HG03045 (cell line): ENCODE results near the gene AGER.
"Not testable (repeated sequence)": the region's sequence is repeated elsewhere in the genome, so short reads cannot be mapped to it uniquely, and the experiment has no call there.

ENCODE experiments used
- ATAC-seq: cut with Tn5 transposase; IDR thresholded peaks from one replicate; pipeline ENCODE4 v1.9.1; 2021; ENCODE audit warnings: mild to moderate bottlenecking, moderate library complexity; ENCODE audit not compliant: unreplicated experiment

Gene AGER

GRCh38 chr6:32187725-32188380, 3.8 kb upstream of the AGER start:
- not testable (repeated sequence) for ATAC-seq

- no peak for ATAC-seq
Observed at GRCh38 chr6:32187009-32187709, 3.1 kb upstream of the AGER start.

- not testable (repeated sequence) for ATAC-seq
Observed at GRCh38 chr6:32186151-32186840, 2.2 kb upstream of the AGER start.

DNA sequence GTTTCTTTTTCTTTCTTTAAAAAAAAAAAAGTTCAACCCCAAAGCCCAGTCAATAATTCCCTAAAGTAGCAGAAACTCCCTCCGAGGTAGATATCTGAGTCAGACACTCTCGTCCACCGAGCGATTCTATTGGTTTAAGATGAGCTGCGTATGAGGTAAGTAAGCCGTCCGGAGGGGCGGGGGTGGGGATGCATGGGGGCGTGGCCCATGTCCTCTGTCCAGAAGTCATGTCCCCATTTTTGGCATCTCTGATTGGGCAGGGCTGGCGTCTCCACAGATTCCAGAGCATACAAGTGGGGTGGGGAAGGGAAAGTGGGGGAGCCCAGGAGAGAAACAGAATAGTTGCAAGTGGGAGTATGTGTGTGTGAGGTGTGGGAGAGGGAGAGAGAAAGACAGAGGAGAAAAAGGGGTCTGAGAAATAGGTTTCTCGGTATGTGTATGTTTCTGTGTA, 1.7 kb upstream of the AGER start:
- ATAC-seq, result not testable (repeated sequence)

- ATAC-seq, result no peak
Observed at GRCh38 chr6:32183483-32184083, 470 bp downstream of the AGER start.

- ATAC-seq, result no peak
Observed at GRCh38 chr6:32183030-32183429, 1.0 kb downstream of the AGER start.

- ATAC-seq, result no peak
Observed at GRCh38 chr6:32182555-32182981, 1.5 kb downstream of the AGER start.

DNA sequence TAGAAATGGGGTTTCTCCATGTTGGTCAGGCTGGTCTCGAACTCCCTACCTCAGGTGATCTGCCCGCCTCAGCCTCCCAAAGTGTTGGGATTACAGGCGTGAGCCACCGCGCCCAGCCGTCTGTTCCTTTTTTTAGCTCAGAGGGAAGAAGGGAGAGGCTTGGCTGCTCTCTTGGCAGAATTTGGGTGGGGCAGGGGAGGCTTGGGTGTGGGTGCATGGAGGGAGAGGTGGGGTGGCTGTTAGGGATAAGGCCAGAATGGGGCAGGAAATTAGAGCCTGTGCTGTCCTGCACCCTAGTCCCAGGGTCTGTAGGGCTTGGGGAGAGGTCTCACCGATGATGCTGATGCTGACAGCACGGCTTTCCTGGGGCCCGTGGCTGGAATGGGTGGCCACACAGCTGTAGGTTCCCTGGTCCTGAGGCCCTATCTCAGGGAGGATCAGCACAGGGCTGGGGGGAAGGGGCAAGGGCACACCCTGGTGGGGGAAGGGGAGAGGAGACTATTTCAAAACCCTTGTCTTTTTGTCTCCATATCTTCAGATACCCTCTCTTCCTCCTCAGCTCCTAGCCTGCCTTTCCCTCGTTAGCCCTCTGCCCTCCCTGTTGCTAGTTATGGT, 2.0 kb downstream of the AGER start:
- ATAC-seq, result no peak

DNA sequence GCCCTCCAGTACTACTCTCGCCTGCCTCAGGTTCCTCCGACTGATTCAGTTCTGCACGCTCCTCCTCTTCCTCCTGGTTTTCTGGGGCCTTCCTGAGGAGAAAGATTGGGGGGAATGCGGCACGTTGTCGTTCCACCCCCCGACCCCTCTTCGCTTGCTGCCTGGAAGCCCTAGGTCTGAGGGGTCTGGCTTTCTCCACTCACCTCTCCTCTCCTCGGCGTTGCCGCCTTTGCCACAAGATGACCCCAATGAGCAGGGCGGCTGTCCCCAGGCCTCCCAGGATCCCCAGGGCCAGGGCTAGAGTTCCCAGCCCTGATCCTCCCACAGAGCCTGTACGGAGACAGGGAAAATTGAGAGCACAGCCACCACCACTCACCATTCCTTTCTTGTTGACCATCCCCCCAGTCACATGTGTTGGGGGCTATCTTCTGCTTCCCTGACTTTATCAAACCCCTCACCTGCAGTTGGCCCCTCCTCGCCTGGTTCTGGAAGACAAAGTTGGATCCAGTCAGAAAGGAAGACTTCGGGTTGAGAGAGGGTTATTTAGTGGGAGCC, 2.8 kb downstream of the AGER start:
- ATAC-seq, result no peak

GRCh38 chr6:32179766-32180405, 4.2 kb downstream of the AGER start:
- no peak for ATAC-seq

- ATAC-seq, result no peak
Observed at GRCh38 chr6:32178547-32179440, 5.3 kb downstream of the AGER start.

DNA sequence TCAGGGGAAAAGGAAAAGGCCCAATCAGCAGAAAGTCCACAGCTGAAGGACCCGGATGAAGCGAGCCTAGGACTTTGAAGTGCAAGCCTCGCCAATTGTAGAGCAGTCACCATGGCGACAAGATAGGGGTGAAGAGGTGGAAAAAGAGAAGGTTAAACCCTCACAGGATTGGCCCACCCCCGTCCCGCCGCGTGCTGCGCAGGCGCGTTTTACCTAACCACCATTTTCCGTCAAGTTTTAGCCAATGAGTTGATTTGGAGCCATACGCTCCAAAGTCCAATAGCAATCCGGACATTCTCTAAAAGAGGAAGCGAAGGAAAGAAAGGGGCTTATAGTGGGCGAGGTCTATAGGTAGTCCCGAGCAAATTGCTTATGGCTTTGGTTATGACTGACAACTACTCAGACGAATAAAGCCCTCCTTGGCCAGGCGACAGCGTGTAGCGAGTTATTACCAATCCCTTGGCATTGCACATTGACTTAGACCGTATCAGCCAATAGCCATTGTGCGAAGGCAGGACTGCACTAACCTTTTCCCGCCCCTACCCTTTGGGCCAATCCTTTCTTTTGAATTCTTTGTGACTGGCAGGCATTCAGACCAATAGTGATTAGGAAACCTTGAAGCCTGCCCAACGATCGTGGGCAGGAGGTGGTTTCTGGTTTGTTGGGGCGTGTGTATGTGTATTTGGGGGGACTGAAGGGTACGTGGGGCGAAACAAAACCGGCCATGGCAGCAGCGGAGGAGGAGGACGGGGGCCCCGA, 6.1 kb downstream of the AGER start, which contains the start of gene RNF5:
Gene RNF5, plus strand, starts transcription at position 618 of the 759 bp plus-strand sequence. Its CDS starts 107 bp downstream, at position 725.
- peak; percentile 82 for ATAC-seq

GRCh38 chr6:32177183-32177787, 6.8 kb downstream of the AGER start:
- ATAC-seq, result peak; percentile 4

- no peak for ATAC-seq
Observed at GRCh38 chr6:32176476-32177182, 7.4 kb downstream of the AGER start.

DNA sequence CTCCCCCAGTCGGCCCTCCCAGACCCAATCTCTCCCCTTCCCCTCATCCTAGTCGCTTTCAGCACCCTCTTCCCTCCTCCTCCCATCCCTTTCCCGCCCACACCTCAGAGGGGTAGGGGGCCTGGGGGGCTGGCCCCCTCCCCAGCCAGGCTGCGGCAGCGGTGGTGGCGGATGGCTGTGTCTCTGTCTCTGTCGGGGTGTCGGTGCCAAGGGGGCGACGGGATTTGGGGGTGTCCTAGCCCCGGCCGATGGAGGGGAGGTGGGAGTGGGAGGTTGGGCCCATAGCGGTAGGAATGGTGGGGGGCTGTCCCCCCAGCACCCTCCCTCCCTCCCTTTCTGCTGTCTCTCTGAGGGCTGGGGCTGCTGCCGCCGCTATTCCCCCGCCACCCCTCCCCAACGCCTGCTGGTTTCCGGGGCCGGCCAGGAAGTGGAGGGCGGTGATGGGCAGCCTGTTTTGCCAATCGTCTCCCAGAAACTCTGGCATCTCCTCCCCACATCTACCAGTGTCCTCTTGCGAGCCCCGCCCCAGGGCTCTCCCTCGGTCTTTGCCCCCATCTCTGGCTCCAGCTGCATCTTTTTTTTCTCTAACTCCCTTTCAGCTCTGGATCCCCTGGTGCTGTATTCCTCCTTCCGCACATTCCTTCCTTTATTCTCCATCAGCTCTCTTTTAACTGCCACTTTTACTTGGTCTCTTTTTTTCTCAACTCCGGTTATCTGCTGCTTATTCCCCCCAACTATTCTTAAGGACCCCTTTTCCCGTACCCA, 8.2 kb downstream of the AGER start, which contains the start of gene AGPAT1:
Gene AGPAT1, minus strand, starts transcription at position 374 of the 765 bp plus-strand sequence. CDS start 4,588 bp downstream, outside the sequence.
- ATAC-seq, result peak; percentile 46

- ATAC-seq, result no peak
Observed at GRCh38 chr6:32175322-32175710, 8.7 kb downstream of the AGER start.
